ENCODE results near the gene ARL10.

The ARL10 gene

GRCh38 chr5:176362233-176362490, 3.1 kb upstream of the ARL10 start:
- no peaks in the 10 kb centered on the region for H3K4me1 ChIP-seq (ENCODE audit: control insufficient read depth, insufficient read depth, low read length)
- TF ChIP-seq ZNF747 (tag by site-specific recombination; IDR thresholded peaks at IDR 0.05) (no peak), PRDM1 (tag by site-specific recombination; IDR thresholded peaks at IDR 0.05) (0 out of 2 replicates have a peak, but pooled peaks have one; percentile 2)
- ChIA-PET CTCF (no interaction called here), POLR2A (interaction anchor here (0.6 to 2.4 kb wide), 13 partner anchors 9 to 1702 kb away, joined by 3 to 24 read pairs (median 5); partner anchors contain the start of genes HIGD2A, NOP16 and RNF44)
- no peaks in the 10 kb centered on the region for H3K9me3 ChIP-seq (ENCODE audit: control insufficient read depth, insufficient read depth, low read depth, low read length)
- no peak overlapping the region for H3K27ac ChIP-seq (ENCODE audit: extremely low read depth, low read depth, low read length)
- H3K36me3 ChIP-seq (ENCODE audit: control insufficient read depth in 2 of 2, insufficient read depth in 1 of 2, low read length in 2 of 2) = peaks cover 7 to 26% of the 10 kb centered on the region in 2 experiments; a peak in 2 of 3 replicates
- H3K4me3 ChIP-seq (ENCODE audit: low read depth, low read length) = no peak overlapping the region; the same call in 1 of the 2 replicates

- ChIA-PET POLR2A (no interaction called here), CTCF (no interaction called here)
- TF ChIP-seq ZNF211 (tag by site-specific recombination; IDR thresholded peaks at IDR 0.05; ENCODE audit: low read depth) (no peak), ZXDB (tag by site-specific recombination; IDR thresholded peaks at IDR 0.05) (0 out of 2 replicates have a peak, but pooled peaks have one; percentile 17), ZNF335 (tag by site-specific recombination; conservative IDR thresholded peaks at IDR 0.05) (peak; percentile 67), HIC1 (tag by site-specific recombination; IDR thresholded peaks at IDR 0.05) (no peak), TCF7L2 (IDR thresholded peaks at IDR 0.05; ENCODE audit: borderline replicate concordance, low read depth, low read length) (no peak), ZNF518A (tag by site-specific recombination; conservative IDR thresholded peaks at IDR 0.05; ENCODE audit: low read depth) (no peak), KLF10 (tag by site-specific recombination; IDR thresholded peaks at IDR 0.05) (no peak), KLF16 (tag by site-specific recombination; IDR thresholded peaks at IDR 0.05) (no peak), ZNF221 (tag by site-specific recombination; IDR thresholded peaks at IDR 0.05; ENCODE audit: borderline replicate concordance) (no peak), PRDM4 (tag by site-specific recombination; IDR thresholded peaks at IDR 0.05) (no peak), ZNF214 (tag by site-specific recombination; IDR thresholded peaks at IDR 0.05; ENCODE audit: borderline replicate concordance) (no peak), ZNF571 (tag by site-specific recombination; IDR thresholded peaks at IDR 0.05) (no peak), ZNF174 (tag by site-specific recombination; IDR thresholded peaks at IDR 0.05) (no peak), ZNF677 (tag by site-specific recombination; IDR thresholded peaks at IDR 0.05) (no peak), ZSCAN5A (tag by site-specific recombination; IDR thresholded peaks at IDR 0.05) (no peak), ZBTB6 (tag by site-specific recombination; IDR thresholded peaks at IDR 0.05) (no peak), ZNF624 (tag by site-specific recombination; IDR thresholded peaks at IDR 0.05) (no peak), KLF9 (tag by site-specific recombination; IDR thresholded peaks at IDR 0.05; ENCODE audit: low read depth) (no peak), ZBTB17 (tag by site-specific recombination; IDR thresholded peaks at IDR 0.05) (peak; percentile 37; the same call in 1 of the 2 replicates), ZNF416 (tag by site-specific recombination; IDR thresholded peaks at IDR 0.05) (no peak)
- H3K9me3 ChIP-seq (ENCODE audit: control insufficient read depth, insufficient read depth, low read depth, low read length) = no peaks in the 10 kb centered on the region
- H3K36me3 ChIP-seq (ENCODE audit: control insufficient read depth in 2 of 2, insufficient read depth in 1 of 2, low read length in 2 of 2) = peaks cover 4 to 30% of the 10 kb centered on the region in 2 experiments; a peak in 2 of 3 replicates
- H3K4me3 ChIP-seq (ENCODE audit: low read depth, low read length) = peak overlapping the region; percentile 60
- peak overlapping the region; percentile 60; the same call in 1 of the 2 replicates for H3K27ac ChIP-seq (ENCODE audit: extremely low read depth, low read depth, low read length)
- H3K4me1 ChIP-seq (ENCODE audit: control insufficient read depth, insufficient read depth, low read length) = no peaks in the 10 kb centered on the region
Measured at GRCh38 chr5:176364765-176365350, 429 bp upstream of the ARL10 start.

Data from HEK293 (cell line).